ENCODE data around the gene RNF31.
"Not testable (repeated sequence)": the region's sequence is repeated elsewhere in the genome, so short reads cannot be mapped to it uniquely, and the experiment has no call there.

Gene RNF31

GRCh38 chr14:24184104-24184970, 37.0 kb downstream of the RNF31 start:
- no peak for DNase-seq

GRCh38 chr14:24185026-24185425, 37.7 kb downstream of the RNF31 start:
- no peak for DNase-seq

GRCh38 chr14:24185741-24186140, 38.4 kb downstream of the RNF31 start:
- no peak for DNase-seq

GRCh38 chr14:24186831-24187538, 39.7 kb downstream of the RNF31 start:
- no peak for DNase-seq

- DNase-seq: no peak
Observed at GRCh38 chr14:24187539-24187915, 40.2 kb downstream of the RNF31 start.

- peak; percentile 98 for DNase-seq
Observed at GRCh38 chr14:24188251-24189058, 41.2 kb downstream of the RNF31 start, which contains the start of gene IPO4. Gene IPO4, minus strand, starts transcription at chr14:24188816. Its CDS starts 29 bp downstream, at chr14:24188787.

DNA sequence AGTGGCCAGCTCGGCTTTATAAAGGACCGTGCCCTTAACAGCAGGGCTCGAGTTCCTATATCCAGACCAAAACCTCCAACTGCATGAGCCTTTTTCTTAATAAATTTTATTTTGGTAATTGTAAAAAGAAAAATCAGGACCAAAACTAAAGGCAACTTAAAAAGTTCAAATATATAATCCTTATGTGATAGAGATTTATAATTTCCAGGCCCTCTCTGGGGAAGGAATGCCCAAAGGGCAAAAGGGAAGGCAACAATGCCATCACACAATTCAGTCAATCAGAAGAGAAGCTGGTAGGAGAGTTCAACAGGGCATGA, 41.7 kb downstream of the RNF31 start:
- no peak for DNase-seq

DNA sequence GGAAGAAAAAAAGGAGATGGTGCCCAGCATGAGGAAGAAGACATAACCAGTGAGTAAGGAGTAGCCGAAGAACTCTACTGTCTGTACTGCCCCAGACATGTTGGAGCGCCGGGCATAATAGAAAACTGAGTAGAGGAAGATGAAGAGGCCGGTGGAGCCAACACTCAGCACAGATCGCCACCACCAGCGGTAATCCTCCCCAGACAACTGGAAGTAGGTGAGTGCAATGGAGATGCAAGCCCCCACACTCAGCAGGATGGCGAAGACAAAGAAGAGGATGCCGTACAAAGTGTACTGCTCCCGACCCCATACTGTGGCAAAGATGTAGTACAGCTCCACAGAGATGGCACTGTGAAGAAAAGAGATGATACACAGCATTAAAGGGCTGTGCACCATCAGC, 42.2 kb downstream of the RNF31 start:
- DNase-seq: no peak

DNA sequence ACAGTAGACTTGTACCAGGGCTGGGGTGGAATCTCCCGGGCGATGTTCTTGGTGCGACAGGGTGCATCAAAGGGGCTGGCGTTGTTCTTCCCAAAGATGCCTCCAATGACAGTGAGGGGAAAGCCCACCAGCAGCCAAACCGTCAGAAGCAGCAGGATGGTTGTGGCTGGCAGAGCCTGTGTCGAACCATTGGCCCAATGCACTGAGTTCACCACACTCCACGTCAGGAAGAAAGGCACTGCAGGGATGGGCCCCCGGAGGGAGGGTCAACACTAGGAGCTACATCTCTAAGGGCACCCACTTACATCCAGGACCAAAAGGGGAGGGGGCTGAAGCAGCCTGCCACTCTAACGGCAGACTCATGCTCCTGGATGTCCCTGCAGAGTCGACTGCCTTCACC, 43.1 kb downstream of the RNF31 start:
- no peak for DNase-seq

DNA sequence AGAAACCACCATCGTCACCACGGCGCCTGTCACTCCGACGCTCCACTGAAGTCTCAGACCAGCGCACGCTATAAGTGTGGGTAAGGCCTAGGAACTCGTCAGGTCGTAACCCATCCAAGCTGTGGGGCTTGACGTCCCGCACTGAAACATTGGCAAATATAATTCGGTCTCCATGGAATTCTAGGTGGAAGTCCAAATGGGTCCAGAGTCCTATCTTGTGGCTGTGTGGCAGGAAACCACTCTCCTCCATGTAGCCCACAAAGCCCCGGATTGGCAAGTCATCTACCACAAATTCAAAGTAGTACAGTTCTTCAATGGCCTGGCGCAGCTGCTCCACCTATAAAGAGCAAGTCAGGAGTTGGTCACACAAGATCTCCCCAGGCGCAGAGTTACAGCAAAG, 45.6 kb downstream of the RNF31 start:
- no peak for DNase-seq

DNA sequence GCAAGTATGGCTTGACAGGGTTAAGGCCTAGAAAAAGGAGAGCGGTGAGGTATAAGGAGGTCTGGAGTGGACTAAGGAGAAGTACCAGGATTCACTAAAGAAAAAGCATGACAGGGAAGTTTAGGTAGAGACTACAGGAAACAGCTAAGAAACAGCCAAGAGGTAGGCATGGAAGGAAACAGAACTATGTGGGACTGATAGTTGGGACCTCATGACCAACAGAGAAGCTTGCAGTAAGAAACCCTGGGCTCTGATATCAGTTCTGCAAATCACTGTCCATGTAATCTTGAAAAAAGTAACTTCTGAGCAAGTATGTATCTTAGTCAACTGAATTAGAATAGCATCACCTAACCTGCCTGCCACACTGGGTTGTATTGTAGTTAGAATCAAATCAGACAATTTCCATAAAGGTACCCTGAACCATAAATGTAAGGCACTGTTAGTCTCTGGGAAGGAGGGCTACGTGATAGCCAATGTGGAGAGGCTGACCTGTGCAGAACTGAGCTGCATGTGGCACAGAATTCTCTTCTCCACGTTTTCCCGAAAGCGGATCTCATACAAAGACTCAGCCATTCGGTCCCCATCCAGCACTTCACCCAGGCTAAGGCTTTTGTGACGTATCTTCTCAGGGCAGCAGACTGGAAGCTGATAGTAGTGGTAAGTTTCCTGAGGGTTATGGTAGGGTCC, 47.0 kb downstream of the RNF31 start:
- DNase-seq: no peak

DNA sequence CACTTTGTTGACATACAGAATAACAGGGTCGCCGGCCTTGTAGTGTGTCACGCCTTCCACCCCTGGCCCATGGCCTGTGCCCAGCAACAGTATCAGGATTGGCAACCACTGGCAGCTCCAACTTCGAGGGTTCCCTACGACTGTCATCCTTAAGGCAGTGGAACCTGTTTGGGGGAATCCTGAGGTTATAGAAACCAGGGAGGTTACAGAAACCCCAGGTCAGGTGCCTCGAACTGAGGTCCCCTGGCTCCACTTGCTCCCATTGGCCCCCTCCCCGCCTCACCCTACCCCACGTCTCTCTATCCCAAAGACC, 47.5 kb downstream of the RNF31 start:
- DNase-seq: no peak

DNA sequence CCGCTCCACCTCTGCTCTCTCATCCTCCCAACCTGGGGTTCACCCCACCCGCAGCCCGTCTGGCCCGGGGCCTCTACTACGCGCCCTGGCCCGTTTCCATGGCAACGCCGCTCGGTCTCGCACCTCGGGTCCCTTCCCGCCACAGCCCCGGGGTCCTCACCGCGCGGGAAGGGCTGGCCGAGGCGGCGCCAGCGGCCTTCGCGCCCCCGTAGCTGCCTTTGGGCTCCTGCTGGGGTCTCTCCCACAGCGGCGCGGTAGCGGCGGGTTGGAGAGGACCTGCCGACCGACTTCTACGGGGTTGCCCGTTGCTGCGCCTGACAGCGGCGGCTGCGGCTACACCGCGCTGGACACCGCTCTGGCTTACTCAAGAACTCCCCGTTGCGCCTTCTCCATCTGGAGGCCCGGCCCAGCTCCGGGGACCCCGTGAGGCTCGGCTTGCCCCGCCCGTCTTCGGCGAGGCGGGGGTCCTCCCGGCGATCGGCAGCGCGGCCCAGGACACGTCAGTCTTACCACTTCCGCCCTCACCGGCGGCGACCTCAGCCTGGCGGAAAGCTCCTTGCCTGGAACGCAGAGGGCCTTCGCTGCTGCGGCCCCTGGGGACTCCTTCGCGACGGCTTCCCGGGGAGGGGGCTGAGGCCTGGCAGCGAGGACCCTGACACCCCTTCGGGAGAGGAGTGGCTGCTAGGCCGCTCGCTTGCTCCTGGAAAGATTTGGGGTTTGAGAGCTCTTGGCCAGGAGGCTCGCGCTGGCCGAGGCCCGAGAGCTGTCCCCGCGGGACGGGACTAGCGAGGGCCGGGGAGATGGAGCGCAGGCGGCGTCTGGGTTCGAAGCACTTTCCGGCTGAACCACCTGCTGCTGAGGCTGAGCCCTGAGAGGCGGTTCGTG, 48.1 kb downstream of the RNF31 start, which contains the start of gene TM9SF1:
Gene TM9SF1 (minus strand): TSS at position 256 of the 885 bp plus-strand sequence. CDS start 422 bp downstream, outside the sequence.
- DNase-seq: peak; percentile 85

DNA sequence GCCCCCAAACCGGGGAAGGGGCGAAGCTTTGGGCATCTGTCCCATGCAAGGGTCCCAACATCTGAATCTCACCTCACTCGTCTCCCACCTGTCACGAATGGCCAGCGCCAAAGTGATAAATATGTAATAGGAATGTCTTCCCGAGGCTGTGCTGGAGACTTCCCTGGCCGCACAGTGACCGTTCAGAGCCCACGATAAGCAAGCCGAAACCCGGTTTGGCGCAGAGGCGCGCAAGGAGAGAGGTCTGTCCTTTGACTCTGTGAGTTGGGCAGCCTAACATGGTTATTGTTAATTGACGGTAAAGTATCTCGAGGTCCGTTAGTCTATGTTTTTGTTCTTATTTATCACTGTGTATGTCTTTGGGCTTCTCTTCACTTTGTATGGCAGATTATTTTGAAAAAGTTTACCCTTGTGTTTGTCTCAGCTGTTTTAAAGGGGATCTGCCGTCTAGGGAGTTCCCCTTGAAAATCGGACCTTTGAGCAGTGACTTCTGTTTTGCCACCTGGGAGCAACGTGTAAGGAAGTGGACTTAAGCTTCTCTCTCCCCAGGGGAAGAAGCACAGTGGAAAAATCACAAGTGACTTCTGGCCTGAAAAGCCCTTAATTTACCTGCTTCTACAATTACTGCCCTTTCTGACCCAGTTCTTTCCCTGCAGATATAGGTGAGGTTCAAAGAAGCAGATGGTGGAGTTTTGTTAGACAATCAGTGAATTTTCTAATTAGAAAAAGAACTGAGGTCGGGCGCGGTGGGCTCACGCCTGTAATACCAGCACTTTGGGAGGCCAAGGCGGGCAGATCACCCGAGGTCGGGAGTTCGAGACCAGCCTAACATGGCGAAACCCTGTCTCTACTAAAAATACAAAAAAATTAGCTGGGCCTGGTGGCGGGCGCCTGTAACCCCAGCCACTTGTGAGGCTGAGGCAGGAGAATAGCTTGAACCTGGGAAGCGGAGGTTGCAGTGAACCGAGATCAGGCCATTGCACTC, 49.1 kb downstream of the RNF31 start:
- no peak for DNase-seq

GRCh38 chr14:24197056-24197450, 49.8 kb downstream of the RNF31 start:
- no peak for DNase-seq

GRCh38 chr14:24198814-24199524, 51.7 kb downstream of the RNF31 start:
- no peak for DNase-seq

- not testable (repeated sequence) for DNase-seq
Observed at GRCh38 chr14:24202538-24202937, 55.2 kb downstream of the RNF31 start.

DNA sequence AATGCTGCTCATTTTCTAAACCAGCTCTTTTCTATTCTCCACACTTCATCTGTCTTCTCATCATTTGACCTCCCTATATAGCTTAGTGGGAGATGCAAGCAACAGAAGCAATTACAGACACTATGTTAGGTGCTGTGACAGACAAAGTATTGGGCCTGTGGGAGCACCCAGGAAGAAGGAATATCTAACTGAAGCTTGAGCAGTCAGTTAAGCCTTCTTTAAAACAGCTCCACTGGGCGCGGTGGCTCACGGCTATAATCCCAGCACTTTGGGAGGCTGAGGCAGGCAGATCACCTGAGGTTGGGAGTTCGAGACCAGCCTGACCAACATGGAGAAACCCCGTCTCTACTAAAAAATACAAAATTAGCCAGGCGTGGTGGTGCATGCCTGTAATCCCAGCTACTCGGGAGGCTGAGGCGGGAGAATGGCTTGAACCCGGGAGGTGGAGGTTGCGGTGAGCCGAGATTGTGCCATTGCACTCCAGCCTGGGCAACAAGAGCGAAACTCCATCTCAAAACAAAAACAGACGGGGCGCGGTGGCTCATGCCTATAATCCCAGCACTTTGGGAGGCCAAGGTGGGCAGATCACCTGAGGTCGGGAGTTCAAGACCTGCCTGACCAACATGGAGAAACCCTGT, 56.1 kb downstream of the RNF31 start:
- not testable (repeated sequence) for DNase-seq

Data from EL (cell line).